Endothelial cell of umbilical vein (primary cell): ENCODE results near the gene ATAD1. TPM values are rescaled to one million over a fixed set of nuclear protein-coding genes. Genes with fewer than 3 reads are reported as not detected.

Experiments used
- BruUV-seq: library from RNA; stranded (reverse); fragments of 400-500 nt; replicated peaks from 2 replicates; lab custom pipeline; 2021; lab: Mats Ljungman, UMichigan
- CTCF ChIA-PET: fragments of 300-600, 350-600 bp; sonication (Branson Sonifier 250); formaldehyde crosslinking; loops from one replicate; lab custom pipeline; 2021; ENCODE audit warnings: antibody characterized with exemption, inconsistent platforms; lab: Charles Lee
- POLR2A ChIA-PET: fragments of 300-600, 350-600 bp; sonication (Branson Sonifier 250); formaldehyde crosslinking; loops from one replicate; lab custom pipeline; 2021; ENCODE audit warnings: antibody characterized with exemption, inconsistent platforms; lab: Charles Lee
- DNase-seq: peaks from one replicate; pipeline ENCODE4 v3.0.0-alpha.2; 2011; ENCODE audit warnings: low read depth, low spot score
- FAIRE-seq: peaks from 2 replicates; lab custom pipeline; 2011; peaks lifted over from hg19 to GRCh38; lab: Jason Lieb, UNC
- H2AFZ ChIP-seq: 2 replicates; pipeline ENCODE4 v1.6.0; 2012; ENCODE audit warnings: low read depth, low read length, control low read depth, inconsistent platforms
- H3K27ac ChIP-seq: 2 replicates; pipeline ENCODE4 v1.5.1; 2011; ENCODE audit warnings: low read depth, mild to moderate bottlenecking, control low read depth, low read length, moderate library complexity; ENCODE audit not compliant: insufficient read depth
- H3K27me3 ChIP-seq, 2 experiments: 2 replicates each; pipeline versions ENCODE4 v1.6.0 to v1.6.1; 2011; ENCODE audit warnings: low read length in 2 of 2, mixed read lengths in 1 of 2; ENCODE audit not compliant: control insufficient read depth in 2 of 2, insufficient read depth in 2 of 2
- H3K36me3 ChIP-seq, 2 experiments: 2 replicates in 1 of 2; 3 replicates in 1 of 2; pipeline ENCODE4 v1.5.1; 2011; ENCODE audit warnings: low read length in 2 of 2, mild to moderate bottlenecking in 1 of 2, moderate library complexity in 1 of 2; ENCODE audit not compliant: control insufficient read depth in 2 of 2, insufficient read depth in 2 of 2; ENCODE audit errors: extremely low read depth in 1 of 2
- H3K4me1 ChIP-seq: 3 replicates; pipeline ENCODE4 v1.5.1; 2011; ENCODE audit warnings: mild to moderate bottlenecking, low read length; ENCODE audit not compliant: control insufficient read depth, insufficient read depth; ENCODE audit errors: extremely low read depth
- H3K4me2 ChIP-seq: 2 replicates; pipeline ENCODE4 v1.6.1; 2011; ENCODE audit warnings: low read length, control low read depth, mixed read lengths; ENCODE audit not compliant: insufficient read depth
- H3K4me3 ChIP-seq, 3 experiments: fragments of 200-600 bp in 1 of 3; sonication (generic), shearing (Covaris generic) in 1 of 3; replicated peaks in 1 of 3; 2 replicates each; pipeline ENCODE4 v1.5.1; 2011 to 2016; ENCODE audit warnings: control low read depth in 3 of 3, low read length in 3 of 3, mild to moderate bottlenecking in 2 of 3, inconsistent platforms in 1 of 3, low read depth in 1 of 3, moderate library complexity in 1 of 3; ENCODE audit not compliant: insufficient read depth in 1 of 3
- H3K79me2 ChIP-seq: 2 replicates; pipeline ENCODE4 v1.6.0; 2012; ENCODE audit warnings: low read length, inconsistent platforms; ENCODE audit not compliant: control insufficient read depth, insufficient read depth
- H3K9ac ChIP-seq: replicated peaks from 2 replicates; pipeline ENCODE3; 2011; ENCODE audit warnings: low read length, control low read depth; ENCODE audit not compliant: insufficient read depth; ENCODE audit errors: extremely low read depth
- H3K9me1 ChIP-seq: replicated peaks from 3 replicates; pipeline ENCODE4 v1.6.0; 2011; ENCODE audit warnings: mild to moderate bottlenecking, low read length; ENCODE audit not compliant: control insufficient read depth, insufficient read depth; ENCODE audit errors: extremely low read depth
- H3K9me3 ChIP-seq: replicated peaks from 2 replicates; pipeline ENCODE4 v1.5.1; 2012; ENCODE audit warnings: low read length, inconsistent platforms; ENCODE audit not compliant: control insufficient read depth, insufficient read depth
- H4K20me1 ChIP-seq: replicated peaks from 2 replicates; pipeline ENCODE3; 2011; ENCODE audit warnings: mild to moderate bottlenecking, low read length; ENCODE audit not compliant: control insufficient read depth, insufficient read depth; ENCODE audit errors: extremely low read depth
- CTCF ChIP-seq, 2 donors: IDR thresholded peaks; 1 replicate in 1 of 2; 2 replicates in 1 of 2; pipeline ENCODE4 v1.5.1; 2011; ENCODE audit warnings: low read length in 2 of 2, mild to moderate bottlenecking in 2 of 2, moderate library complexity in 2 of 2, control low read depth in 1 of 2, inconsistent platforms in 1 of 2, low read depth in 1 of 2; ENCODE audit not compliant: insufficient read depth in 1 of 2; ENCODE audit errors: extremely low read depth in 1 of 2
- EZH2 ChIP-seq: IDR thresholded peaks from 2 replicates; pipeline ENCODE4 v1.6.1; 2012; ENCODE audit warnings: borderline replicate concordance, low read depth, mild to moderate bottlenecking, moderate library complexity, low read length, inconsistent platforms; ENCODE audit not compliant: severe bottlenecking
- FOS ChIP-seq: IDR thresholded peaks from 2 replicates; pipeline ENCODE4 v1.6.1; 2011; ENCODE audit warnings: mild to moderate bottlenecking, low read length, moderate library complexity, borderline replicate concordance; ENCODE audit not compliant: insufficient read depth
- GATA2 ChIP-seq: IDR thresholded peaks from 2 replicates; pipeline ENCODE4 v1.7.0; 2011; ENCODE audit warnings: low read depth, mild to moderate bottlenecking, moderate library complexity, mixed read lengths, low read length; ENCODE audit not compliant: insufficient read length, insufficient read depth
- JUN ChIP-seq: IDR thresholded peaks from 2 replicates; pipeline ENCODE4 v1.6.1; 2011; ENCODE audit warnings: borderline replicate concordance, low read depth; ENCODE audit not compliant: insufficient read length, insufficient read depth
- MAX ChIP-seq: IDR thresholded peaks from 2 replicates; pipeline ENCODE4 v1.6.1; 2011; ENCODE audit not compliant: insufficient read depth, insufficient read length
- MYC ChIP-seq: IDR thresholded peaks from one replicate; pipeline ENCODE4 v1.6.1; 2011; ENCODE audit warnings: mild to moderate bottlenecking, low read depth, low read length
- POLR2A ChIP-seq: IDR thresholded peaks from 2 replicates; pipeline ENCODE4 v1.6.1; 2012; ENCODE audit warnings: low read depth, mild to moderate bottlenecking, control low read depth, low read length
- POLR2AphosphoS5 ChIP-seq: IDR thresholded peaks from 2 replicates; pipeline ENCODE4 v1.6.1; 2012; ENCODE audit warnings: low read depth, mild to moderate bottlenecking, control low read depth, low read length, moderate library complexity; ENCODE audit not compliant: insufficient read depth
- dilution Hi-C: fragments of 300-500 bp; cut with MboI; formaldehyde crosslinking; loops from one replicate; pipeline ENCODE4 v1.15.0; 2019; ENCODE audit warnings: low sequenced_read_pairs; ENCODE audit not compliant: extremely low pct_ligation_motif_present
- intact Hi-C: fragments of 100-400 bp; cut with micrococcal nuclease; formaldehyde crosslinking; loops from one replicate; pipeline ENCODE4 v1.10.0; 2022
- polyA plus RNA-seq, 4 experiments: library from polyadenylated mRNA; depleted of rRNA in 3 of 4; stranded (reverse) in 3 of 4; unstranded in 1 of 4; fragments of >200 nt; gene quantifications; 2 replicates each; pipeline versions ENCODE4 v1.2.1 to v1.2.3, GENCODE V29; 2011 to 2012; ENCODE audit warnings: missing spikeins in 1 of 4
- total RNA-seq: library from RNA; stranded (reverse); gene quantifications from 2 replicates; pipeline ENCODE4 v1.2.3, GENCODE V29; 2021

Gene ATAD1
- total and polyA plus RNA-seq, 2 donors (not counting 3 experiments of a cell fraction or from before 2014, with no cell fraction given) = 5.2 to 25.8 TPM

DNA sequence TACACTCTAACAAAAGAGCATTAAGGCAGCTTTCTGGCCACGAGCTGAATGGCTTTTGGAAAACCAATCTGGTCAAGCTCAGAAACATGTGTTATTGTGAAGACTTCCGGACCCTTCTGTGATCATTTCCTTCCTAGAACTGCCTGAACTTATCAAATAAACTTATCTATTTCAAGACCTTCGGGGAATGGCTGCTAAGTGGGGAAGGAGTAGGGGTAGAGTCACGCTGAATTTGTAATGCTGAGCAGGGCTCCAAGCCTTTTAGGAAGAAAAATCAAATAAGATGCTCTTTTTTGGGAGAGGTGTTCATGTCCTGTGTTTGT is 101.7 kb downstream of the ATAD1 start:
- peak; percentile 38 for FAIRE-seq
- BruUV-seq = no TSS peak
- DNase-seq = peak; percentile 59
- Histone ChIP-seq H3K4me2 (peak overlapping the region; percentile 31), H3K9me1 (no peaks in the 10 kb centered on the region), H2AFZ (no peak overlapping the region), H3K4me1 (peaks cover 36% of the 10 kb centered on the region), H3K9ac (no peak overlapping the region), H3K27me3 (no peaks in the 10 kb centered on the region), H3K27ac (peak overlapping the region; percentile 46), H3K79me2 (no peaks in the 10 kb centered on the region), H4K20me1 (no peaks in the 10 kb centered on the region), H3K9me3 (no peaks in the 10 kb centered on the region), H3K36me3 (peaks cover 0 to 8% of the 10 kb centered on the region in 2 experiments), H3K4me3 (no peak overlapping the region)
- dilution Hi-C loops = no loop called here
- intact Hi-C loops = loop anchor here (1.0 kb wide), 1 partner anchor 56 kb away; no protein-coding TSS in a partner anchor
- TF ChIP-seq MAX (no peak), POLR2AphosphoS5 (peak; percentile 26), GATA2 (peak; percentile 75), JUN (no peak), FOS (peak; percentile 9)
- ChIA-PET CTCF (interaction anchor here (0.6 to 1.4 kb wide), 6 partner anchors 11 to 59 kb away, joined by 3 to 7 read pairs (median 3); no protein-coding TSS in a partner anchor), POLR2A (no interaction called here)

DNA sequence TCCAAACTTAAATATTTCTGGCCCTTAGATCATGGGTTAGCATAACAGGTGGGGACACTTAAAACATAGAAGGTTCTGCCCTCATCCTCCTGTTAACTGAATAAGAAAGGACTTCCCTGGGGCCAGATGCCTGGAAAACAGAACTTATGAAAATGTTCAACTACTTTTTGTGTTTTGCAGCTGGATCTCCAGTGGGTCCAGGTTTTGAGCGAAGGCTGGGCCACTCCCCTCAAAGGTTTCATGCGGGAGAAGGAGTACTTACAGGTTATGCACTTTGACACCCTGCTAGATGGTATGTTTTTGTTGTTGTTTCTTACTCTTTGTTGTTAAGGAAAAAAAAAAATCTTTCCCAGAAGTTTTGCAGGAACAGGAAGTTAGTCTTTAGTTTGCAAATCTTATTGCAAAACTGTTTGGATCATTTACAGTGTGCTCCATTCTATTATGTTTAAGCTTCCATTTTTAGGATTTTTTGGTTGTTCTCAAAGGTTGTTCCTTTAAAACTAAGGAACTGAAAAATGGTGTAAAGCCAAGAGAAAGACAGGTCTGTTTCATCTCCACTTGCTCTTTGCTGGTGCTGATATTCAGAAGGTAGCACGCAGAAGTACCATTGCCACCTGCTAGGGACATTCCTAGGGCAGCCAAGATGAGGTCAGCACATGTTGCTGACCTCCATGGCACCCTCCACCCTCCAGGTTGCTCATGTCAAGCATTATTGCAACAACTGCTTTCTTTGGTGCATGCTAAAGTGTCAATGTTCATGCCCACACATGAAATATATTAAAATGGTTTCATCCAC is 102.3 kb downstream of the ATAD1 start:
- peaks cover 0 to 8% of the 10 kb centered on the region in 2 experiments for H3K36me3 ChIP-seq
- CTCF ChIA-PET = interaction anchor here (0.6 to 1.4 kb wide), 6 partner anchors 12 to 59 kb away, joined by 3 to 7 read pairs (median 3); no protein-coding TSS in a partner anchor

More for the DNA sequence above, 102.3 kb downstream of the ATAD1 start:
- H3K79me2 ChIP-seq = no peaks in the 10 kb centered on the region
- H3K9me1 ChIP-seq = no peaks in the 10 kb centered on the region
- no peaks in the 10 kb centered on the region for H3K27me3 ChIP-seq
- H3K9ac ChIP-seq = no peak overlapping the region
- H2AFZ ChIP-seq = no peak overlapping the region
- peaks cover 30% of the 10 kb centered on the region for H3K4me1 ChIP-seq
- no peaks in the 10 kb centered on the region for H4K20me1 ChIP-seq
- no peaks in the 10 kb centered on the region for H3K9me3 ChIP-seq
- no peak for TF ChIP-seq FOS
- no peak for TF ChIP-seq POLR2A
- no peak for TF ChIP-seq EZH2
- TF ChIP-seq JUN = no peak
- TF ChIP-seq POLR2AphosphoS5 = no peak
- TF ChIP-seq CTCF (IDR thresholded peaks at IDR 0.05; ENCODE audit: extremely low read depth in 1 of 2, insufficient read depth in 1 of 2, low read depth in 1 of 2, low read length in 2 of 2) = no peak
- TF ChIP-seq MYC = no peak
- no peak for TF ChIP-seq GATA2
- no peak for TF ChIP-seq MAX
- no peak overlapping the region for H3K4me3 ChIP-seq
- BruUV-seq = no TSS peak
- peak overlapping the region; percentile 46 for H3K27ac ChIP-seq
- dilution Hi-C loops = no loop called here
- FAIRE-seq (no peak), DNase-seq (no peak)
- intact Hi-C loops = loop anchor here (1.0 kb wide), 1 partner anchor 55 kb away; no protein-coding TSS in a partner anchor
- peak overlapping the region; percentile 31 for H3K4me2 ChIP-seq
- POLR2A ChIA-PET = no interaction called here
